ENCODE measurements around the gene CYB5R3.
"Not testable (repeated sequence)": the region's sequence is repeated elsewhere in the genome, so short reads cannot be mapped to it uniquely, and the experiment has no call there.

The CYB5R3 gene

GRCh38 chr22:42678894-42679293, 29.7 kb upstream of the CYB5R3 start:
- no peak for DNase-seq (ENCODE audit: low spot score)

GRCh38 chr22:42677936-42678335, 28.7 kb upstream of the CYB5R3 start:
- DNase-seq (ENCODE audit: low spot score) = not testable (repeated sequence)

DNA sequence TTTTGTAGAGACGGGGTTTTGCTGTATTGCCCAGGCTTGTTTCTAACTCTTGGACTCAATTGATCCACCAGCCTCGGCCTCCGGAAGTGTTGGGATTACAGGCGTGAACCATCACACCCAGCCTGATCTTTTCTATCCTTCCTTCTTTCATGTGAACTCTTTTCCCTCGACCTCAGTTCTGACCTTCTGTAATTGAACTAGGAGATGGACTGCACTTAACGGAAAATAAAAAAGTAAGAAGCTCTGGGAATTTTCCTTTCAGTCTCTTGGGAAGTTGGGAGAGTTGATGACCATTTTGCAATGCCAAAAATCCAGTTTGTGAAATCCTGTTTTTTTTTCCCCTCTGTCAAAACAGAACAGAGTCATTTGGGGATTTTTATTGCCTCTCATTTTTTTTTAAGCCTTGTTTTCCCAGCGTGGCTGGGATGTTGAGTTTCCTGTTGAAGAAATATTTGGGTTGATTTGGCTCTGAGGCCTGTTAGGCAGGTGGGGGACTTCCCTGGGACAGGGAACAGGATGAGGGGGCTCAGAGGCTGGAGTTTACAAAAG, 26.9 kb upstream of the CYB5R3 start:
- no peak for DNase-seq (ENCODE audit: low spot score)

DNA sequence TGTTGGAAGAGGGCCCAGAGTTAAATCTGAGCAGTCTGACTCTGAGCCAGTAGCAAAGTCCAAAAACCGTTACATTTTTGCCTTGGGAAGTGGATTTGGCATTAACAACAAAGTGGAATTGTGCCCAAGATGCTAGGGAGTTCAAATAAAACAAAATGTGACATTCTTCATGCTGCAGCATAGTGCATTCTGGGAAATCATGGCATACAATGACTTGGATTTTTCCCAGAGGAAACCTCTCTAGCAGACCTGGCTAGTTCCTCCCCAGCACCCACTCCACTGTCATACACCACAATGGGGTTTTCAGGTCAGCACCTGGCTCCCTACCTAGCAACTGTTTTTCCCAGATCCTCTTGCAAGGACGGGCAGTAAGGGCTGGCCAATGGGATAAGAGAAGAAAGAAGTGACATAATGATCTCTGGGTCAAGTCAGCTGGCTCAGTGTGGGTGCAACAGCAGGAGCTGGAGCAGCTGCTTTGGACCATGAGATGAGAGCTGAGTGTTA, 24.8 kb upstream of the CYB5R3 start:
- no peak for DNase-seq (ENCODE audit: low spot score)

DNA sequence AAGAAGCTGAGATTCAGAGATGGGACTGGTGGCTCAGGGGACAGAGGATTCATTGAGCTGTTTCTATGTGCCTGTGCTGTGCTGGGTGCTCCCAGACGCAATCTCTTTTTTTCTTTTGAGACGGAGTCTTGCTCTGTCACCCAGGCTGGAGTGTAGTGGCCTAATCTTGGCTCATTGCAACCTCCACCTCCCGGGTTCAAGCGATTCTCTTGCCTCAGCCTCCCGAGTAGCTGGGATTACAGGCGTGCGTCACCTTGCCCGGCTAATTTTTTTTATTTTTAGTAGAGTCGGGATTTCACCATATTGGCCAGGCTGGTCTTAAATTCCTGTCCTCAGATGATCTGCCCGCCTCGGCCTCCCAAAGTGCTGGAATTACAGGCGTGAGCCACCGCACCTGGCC, 23.9 kb upstream of the CYB5R3 start:
- DNase-seq (ENCODE audit: low spot score) = not testable (repeated sequence)

- no peak for DNase-seq (ENCODE audit: low spot score)
Observed at GRCh38 chr22:42670921-42671709, 21.9 kb upstream of the CYB5R3 start.

- DNase-seq (ENCODE audit: low spot score) = no peak
Observed at GRCh38 chr22:42670046-42670445, 20.9 kb upstream of the CYB5R3 start.

DNA sequence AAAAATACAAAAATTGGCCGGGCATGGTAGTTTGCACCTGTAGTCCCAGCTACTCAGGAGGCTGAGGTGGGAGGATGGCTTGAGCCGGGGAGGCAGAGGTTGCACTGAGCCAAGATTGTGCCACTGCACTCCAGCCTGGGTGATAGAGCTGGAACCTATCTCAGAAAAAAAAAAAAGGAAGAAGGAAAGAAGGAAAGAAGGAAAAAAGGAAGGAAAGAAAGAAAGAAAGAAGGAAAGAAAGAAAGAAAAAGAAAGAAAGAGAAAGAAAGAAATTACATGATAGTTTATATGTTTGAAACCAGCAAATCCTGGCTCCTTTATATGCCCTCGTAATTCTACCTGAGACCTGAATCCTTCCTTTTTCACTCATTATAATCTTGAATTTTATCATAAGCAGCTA, 17.2 kb upstream of the CYB5R3 start:
- DNase-seq (ENCODE audit: low spot score) = not testable (repeated sequence)

GRCh38 chr22:42664976-42665831, 16.0 kb upstream of the CYB5R3 start:
- DNase-seq (ENCODE audit: low spot score) = no peak

GRCh38 chr22:42661985-42662831, 13.0 kb upstream of the CYB5R3 start:
- peak; percentile 90 for DNase-seq (ENCODE audit: low spot score)

GRCh38 chr22:42656578-42656977, 7.4 kb upstream of the CYB5R3 start:
- no peak for DNase-seq (ENCODE audit: low spot score)

DNA sequence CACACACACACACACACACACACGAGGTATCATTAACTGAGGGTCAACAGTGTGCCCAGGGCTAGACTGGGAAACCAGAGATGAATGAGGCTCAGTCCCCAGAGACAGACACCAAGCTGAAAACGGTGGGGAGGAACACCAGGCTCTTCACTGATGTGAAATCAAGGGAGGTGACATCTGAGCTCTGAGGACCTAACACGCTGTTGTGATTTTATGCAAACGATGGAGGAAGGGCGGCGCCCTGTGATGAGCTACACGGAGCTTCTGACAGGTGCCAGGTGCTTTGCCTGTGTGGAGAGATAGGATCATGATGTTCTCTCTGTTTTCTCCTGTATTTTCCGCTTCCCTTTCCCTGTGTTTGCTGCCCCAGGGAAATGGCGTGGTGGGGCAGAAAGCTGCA, 6.5 kb upstream of the CYB5R3 start:
- no peak for DNase-seq (ENCODE audit: low spot score)

DNA sequence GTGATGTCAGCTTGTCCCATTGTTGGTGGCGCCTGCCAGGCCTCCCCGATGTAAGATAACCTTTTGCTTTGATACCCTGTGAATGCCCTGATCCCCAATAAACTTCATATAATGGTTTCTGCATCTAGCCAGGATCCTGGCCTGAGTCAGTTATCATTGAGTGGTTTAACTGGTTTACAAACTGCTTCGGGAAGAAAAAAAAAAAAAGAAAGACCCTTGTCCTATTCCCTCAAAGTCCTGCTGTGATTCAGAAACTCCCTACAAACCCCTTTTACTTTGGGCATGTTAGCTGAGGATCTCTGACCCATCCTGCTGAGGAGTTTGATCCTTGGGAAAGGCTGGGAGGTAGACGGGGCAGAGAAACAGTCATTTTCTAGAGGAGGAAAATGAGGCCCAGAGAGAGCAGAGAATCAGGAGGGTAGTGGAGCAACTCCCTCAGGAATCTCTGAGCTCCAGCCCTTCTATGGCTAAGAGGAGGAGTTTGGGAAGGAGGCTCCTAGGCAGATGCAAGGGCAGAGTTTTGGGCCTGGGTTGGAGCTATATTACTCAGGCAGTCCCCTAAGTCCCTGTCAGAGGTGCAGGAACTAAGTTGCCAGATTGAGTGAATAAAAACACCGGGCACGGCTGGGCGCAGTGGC, 5.4 kb upstream of the CYB5R3 start:
- no peak for DNase-seq (ENCODE audit: low spot score)

GRCh38 chr22:42653999-42654398, 4.8 kb upstream of the CYB5R3 start:
- DNase-seq (ENCODE audit: low spot score) = no peak

DNA sequence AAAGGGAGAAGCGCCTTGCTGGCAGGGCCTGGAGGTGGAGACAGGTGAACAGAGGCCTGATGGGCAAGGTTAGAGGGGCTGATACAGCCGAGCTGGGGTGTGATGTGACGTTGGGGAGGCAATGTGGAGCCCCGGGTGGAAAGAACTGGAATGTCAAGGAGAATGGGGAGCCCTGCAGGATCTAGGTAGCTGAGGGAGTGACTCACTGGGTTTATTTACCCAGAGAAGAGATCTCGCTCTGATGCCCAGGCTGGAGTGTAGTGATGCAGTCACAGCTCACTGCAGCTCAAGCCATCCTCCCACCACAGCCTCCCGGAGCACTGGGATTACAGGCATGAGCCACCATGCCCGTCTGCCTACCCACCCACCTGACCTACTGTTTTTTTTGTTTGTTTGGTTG, 1.9 kb upstream of the CYB5R3 start:
- no peak for DNase-seq (ENCODE audit: low spot score)

- DNase-seq (ENCODE audit: low spot score) = peak; percentile 76
Observed at GRCh38 chr22:42648368-42649245, 585 bp downstream of the CYB5R3 start.

- no peak for DNase-seq (ENCODE audit: low spot score)
Observed at GRCh38 chr22:42648017-42648367, 1.2 kb downstream of the CYB5R3 start.

DNA sequence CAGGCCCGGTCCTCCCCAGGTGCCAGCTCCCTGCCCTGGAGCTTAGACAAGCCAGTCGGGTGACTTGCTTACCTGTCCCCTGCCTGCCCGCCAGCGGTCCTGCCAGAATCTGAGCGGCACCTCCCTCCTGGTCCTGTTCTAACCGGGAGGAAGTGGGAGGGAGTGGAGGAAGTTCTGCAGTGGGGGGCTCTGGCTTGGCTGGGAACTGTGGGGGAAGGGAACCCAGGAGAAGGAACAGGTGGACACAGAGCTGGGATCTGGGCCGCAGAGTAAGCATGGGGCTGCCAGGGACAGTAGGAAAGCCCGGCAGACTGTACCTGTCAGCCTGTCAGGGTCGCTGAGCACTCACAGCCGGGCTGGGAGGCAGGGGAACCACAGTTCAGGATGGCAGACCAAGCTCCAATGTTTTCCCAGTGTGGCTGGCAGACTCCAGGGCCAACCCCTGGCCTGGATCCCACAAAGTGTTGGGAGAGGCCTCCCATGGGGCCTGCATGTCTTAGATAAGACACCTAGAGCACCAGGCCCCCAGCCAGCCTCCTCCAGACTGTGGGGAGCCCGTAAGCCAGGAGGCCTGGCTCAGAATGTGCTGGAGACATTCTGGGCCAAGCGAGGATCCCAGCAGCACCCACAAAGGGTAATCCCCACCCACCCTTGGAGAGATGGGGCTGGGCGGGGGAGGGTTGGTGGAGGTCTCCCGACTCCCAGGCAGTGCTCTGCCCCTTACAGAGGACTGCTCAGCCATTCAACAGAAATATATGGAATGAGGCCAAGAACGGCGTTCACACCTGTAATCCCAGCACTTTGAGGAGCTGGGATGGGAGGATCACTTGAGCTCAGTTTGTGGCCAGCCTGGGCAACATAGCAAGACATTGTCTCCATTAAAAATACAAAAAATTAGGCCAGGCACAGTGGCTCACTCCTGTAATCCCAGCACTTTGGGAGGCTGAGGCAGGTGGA, 2.3 kb downstream of the CYB5R3 start:
- no peak for DNase-seq (ENCODE audit: low spot score)

- DNase-seq (ENCODE audit: low spot score) = no peak
Observed at GRCh38 chr22:42645938-42646568, 3.1 kb downstream of the CYB5R3 start.

Data from left forelimb (tissue), 1 donor.